Posterior vena cava (tissue), 2 donors: Measurements from ENCODE around the gene NFIX. TPM values are rescaled to one million over a fixed set of nuclear protein-coding genes. Genes with fewer than 3 reads are reported as not detected.
"Not testable (repeated sequence)": the region's sequence is repeated elsewhere in the genome, so short reads cannot be mapped to it uniquely, and the experiment has no call there.

Source experiments
- DNase-seq: peaks from one replicate; pipeline ENCODE4 v3.0.0-alpha.2; 2020; ENCODE audit warnings: low spot score
- intact Hi-C, 2 donors: fragments of 100-400 bp; cut with DNase I; formaldehyde crosslinking; loops; one replicate each; pipeline versions ENCODE4 v1.14.1 to v1.14.2; 2022 to 2023
- long read RNA-seq, 2 donors: library from polyadenylated mRNA; unstranded; transcript quantifications; one replicate each; pipeline ENCODE4 v2.0.0, GENCODE V29; 2020 to 2021
- total RNA-seq, 2 donors: library from RNA; stranded (reverse); fragmentation: NEBNext Ultra II Directional; extraction: Animal tissue kit (Norgen Biotek cat#: 25700); gene quantifications; one replicate each; pipeline ENCODE4 v1.2.1, GENCODE V29; 2021
- donor health status: DM: yes; HTN: yes; CAD: no.
- donor health status: DM: yes; HTN: yes; CAD: no.

NFIX gene
- total RNA-seq, result 100 to 1,000 TPM; 242 to 327 TPM
- long read RNA-seq, donor 1, partial matches to known transcripts, result 9 of 29 reads
- long read RNA-seq, donor 1, other reads (novel, unspliced or antisense), result 18 of 29 reads
- long read RNA-seq, donor 2, partial matches to known transcripts, result 3 of 18 reads
- long read RNA-seq, donor 2, other reads (novel, unspliced or antisense), result 14 of 18 reads

DNA sequence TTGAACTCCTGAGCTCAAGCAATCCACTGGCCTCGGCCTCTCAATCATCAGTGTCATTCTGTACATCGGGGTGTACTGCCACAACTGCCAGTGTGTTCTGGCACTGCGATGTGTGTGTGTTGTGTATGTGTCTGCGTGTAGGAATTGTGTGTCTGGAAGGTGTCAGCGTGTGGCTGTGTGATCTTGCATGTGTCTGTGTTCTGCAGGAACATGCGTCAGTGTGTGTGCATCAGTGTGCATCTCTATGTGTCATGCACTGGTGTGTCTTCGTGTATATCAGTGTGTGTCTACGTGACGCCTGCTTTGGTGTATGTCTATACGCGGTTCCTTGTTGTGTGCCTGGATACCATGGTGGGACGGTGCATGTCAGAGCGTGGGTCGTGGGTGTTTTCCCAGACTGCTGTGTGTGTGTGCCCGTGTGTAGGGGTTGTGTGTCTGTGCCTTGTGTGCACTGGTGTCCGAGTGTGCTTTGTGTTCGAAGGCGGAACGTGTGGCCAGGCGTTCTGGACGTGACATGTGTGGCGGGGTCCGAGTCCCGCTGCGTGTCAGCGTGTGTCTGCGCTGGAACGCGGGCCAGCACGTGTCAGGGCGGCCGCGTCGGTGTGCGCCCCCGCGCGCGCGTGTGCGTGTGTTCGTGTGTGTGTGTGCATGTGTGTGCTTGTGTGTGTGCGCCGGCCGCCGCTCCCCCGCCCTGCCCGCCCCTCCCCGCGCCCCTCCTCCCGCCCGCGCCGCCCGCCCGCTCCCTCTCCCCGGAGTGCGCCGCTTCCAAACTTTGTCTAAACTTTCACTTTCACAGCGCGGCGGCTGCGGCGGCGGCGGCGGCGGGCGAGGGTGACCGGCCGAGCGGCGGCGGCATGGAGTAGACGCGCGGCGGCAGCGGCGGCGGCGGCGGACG, at the start of gene NFIX:
TSS of gene NFIX (plus strand) at position 775 of the 895 bp plus-strand sequence. CDS start 363 bp downstream, outside the sequence.
- intact Hi-C loops, result loop anchor here in 1 of 2 donors (5.0 kb wide), 1 partner anchor 97 kb away; no protein-coding TSS in a partner anchor
- no peak for DNase-seq

DNA sequence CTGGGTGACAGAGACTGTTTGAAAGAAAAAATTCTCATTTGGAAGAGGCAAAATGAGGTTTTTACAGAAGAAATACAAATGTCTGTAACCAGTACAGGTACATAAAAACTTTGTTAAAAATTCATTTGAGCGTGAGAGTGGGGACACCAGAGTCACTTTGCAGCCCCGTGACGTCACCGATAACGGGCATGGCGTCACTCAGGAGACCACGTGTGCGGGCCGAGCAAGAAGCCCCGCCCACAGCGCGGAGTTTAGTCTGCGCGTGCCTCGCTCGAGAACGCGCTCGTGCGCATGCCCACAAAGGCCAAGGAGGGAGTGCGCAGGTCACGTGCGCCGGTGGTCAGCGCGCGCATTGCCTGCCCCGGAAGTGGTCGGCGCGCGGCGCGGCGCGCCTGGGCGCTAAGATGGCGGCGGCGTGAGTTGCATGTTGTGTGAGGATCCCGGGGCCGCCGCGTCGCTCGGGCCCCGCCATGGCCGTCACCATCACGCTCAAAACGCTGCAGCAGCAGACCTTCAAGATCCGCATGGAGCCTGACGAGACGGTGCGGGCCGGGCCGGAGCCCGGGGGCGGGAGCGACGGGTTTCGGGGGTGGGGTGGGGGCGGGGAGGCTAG, 49.7 kb upstream of the NFIX start, which contains the start of gene RAD23A:
TSS of gene RAD23A (plus strand) at position 384 of the 613 bp plus-strand sequence. CDS start at position 471, 87 bp downstream.
- DNase-seq, result peak; percentile 100
- intact Hi-C loops, result no loop called here

DNA sequence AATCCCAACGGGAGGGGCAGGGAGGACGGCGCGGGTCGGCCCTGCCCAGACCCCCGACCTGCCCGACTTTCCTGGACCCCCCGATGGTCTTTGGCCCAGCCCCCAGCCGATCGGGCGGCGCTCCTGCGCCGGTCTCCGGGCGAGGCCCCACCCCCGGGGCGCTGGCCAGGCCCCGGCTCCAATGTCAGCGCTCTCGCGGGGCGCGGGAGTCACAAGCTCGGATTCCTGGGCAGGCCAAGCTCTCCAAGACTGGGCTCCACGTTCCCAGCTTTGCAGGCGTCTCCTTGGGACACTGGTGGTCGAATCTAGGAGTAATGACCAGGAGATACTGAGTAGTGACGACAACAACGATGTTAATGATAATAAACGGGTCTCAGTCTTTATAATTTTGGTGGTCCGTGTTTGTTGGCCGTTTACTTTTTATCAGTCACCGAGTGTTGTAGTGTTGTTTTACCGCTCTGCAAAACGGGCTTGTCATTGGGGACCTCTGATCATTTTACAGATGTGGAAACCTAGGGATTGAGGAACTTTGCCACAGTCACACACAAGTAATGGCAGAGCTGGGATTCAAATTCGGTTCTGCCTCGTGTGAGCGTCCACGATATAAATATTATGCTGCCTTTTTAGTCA, 49.1 kb upstream of the NFIX start:
- intact Hi-C loops, result no loop called here
- peak; percentile 93 for DNase-seq

DNA sequence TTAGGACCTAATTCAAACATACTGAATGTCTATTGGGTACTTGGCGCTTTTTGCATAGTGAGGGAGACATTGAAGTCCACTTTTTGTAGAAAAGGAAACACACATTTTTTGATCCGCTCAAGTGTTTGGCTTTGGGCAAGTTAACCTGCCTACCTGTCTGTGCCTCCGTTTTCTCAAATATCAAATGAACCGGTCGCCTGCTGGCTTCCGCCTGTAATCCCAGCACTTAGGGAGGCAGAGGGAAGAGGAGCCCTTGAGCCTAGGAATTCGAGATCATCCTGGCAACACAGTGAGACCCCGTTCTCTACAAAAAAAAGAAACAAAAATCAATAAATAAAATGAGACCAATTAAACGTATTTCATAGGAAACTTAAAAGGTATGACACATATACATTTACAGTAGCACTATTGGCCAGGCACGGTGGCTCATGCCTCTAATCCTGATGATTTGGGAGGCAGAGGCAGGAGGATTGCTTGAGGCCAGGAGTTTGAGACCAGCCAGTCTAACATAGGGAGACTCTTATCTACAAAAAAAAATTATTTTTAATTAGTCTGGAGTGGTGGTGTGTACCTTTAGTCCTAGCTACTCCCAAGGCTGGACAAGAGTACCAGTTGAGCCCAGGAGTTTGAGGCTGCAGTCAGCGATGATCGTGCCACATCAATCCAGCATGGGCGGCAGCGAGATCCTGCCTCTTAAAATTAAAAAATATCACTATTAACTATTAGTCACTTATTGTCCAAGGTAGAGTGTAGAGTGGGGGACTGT, 48.4 kb upstream of the NFIX start:
- intact Hi-C loops, result no loop called here

DNA sequence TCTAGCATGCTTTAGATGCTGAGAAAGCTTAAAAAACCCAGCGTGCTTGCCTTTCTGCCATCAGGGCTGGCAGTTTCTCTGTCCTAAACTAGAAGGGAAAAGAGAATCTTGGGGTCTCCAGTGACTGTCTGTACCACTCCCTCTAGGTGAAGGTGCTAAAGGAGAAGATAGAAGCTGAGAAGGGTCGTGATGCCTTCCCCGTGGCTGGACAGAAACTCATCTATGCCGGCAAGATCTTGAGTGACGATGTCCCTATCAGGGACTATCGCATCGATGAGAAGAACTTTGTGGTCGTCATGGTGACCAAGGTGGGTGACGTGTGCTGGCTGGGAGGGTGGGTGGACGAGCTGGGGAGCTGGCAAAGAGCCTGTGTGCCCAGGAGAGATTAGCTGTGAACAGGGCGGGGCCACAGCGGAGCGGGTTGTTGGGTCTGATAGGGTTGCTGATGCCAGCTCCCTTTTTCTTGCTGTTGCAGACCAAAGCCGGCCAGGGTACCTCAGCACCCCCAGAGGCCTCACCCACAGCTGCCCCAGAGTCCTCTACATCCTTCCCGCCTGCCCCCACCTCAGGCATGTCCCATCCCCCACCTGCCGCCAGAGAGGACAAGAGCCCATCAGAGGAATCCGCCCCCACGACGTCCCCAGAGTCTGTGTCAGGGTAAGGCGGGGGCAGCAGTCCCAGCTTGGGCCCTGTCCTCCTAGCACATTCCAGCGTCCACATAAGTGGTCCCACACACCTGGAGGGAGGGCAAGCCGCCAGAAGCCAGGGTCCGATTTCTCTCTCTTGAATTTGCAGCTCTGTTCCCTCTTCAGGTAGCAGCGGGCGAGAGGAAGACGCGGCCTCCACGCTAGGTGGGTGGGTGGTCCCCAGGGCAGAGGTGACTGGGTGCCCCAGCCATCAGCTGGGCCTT, 47.3 kb upstream of the NFIX start:
- DNase-seq, result no peak
- intact Hi-C loops, result no loop called here

More for the DNA sequence above, 48.4 kb upstream of the NFIX start:
- no peak for DNase-seq

DNA sequence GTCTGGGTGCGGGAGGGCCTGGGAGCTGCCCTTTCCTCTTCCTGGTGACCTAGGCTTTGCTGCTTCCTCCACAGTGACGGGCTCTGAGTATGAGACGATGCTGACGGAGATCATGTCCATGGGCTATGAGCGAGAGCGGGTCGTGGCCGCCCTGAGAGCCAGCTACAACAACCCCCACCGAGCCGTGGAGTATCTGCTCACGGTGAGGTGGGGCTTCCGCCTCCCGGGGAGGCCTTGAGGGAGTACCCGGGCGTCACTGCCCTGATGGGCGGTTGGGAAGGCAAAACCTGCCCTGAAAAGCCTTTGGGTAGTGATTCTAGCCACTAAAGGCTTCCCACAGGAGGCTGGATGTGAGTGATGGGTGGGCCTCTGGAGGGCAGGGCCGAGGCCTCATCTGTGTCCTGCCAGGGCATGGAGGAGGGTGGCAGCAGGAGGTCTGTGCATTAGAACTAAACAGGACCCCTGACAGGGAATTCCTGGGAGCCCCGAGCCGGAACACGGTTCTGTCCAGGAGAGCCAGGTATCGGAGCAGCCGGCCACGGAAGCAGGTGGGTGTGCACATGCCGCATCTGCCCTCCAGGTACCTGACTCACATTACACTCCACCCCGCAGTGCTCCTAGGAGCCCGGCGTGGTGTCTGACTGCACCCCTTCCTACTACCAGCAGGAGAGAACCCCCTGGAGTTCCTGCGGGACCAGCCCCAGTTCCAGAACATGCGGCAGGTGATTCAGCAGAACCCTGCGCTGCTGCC, 46.5 kb upstream of the NFIX start:
- no peak for DNase-seq
- intact Hi-C loops, result no loop called here

DNA sequence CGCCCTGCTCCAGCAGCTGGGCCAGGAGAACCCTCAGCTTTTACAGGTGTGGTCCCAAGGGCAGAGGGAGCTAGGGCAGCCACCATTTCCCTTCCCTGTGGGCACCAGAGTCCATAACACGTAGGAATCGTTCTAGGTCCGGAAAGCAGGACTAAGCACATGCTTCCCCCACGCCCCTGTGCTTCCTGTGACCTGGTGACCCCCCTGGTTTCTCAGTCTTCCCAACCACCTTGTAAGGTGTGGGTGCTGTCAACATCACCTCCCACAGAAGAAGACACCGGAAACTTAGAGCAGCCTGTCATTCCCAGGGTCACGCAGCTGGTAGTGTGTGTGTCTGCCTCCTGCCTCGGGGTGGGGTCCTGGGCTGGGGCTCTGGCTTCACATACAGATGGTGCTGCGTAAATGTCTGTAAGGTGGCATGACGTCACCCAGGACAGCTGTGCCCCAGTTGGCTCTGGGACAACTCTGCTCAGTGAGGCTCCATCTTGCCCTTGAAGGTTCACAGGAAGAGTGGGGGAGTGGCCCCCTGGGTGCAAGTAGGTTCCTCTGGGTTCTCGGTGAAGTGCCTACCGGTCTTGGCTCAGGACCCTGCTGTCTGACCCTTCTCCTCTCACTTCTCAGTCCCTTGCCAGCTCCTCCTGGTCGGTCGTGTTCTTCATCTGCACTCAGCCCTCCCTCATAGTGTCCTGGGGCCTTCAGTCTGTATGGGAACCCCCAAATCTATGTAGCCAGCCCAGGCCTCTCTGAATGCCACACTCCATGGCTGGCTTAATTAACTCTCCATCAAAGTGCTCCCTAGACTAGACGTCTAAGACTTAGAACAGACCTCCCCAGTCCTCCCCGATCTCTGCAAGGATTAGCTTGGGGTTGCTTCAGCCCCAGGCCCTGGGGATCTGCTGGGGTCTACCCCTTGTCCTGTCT, 45.7 kb upstream of the NFIX start:
- DNase-seq, result no peak
- intact Hi-C loops, result loop anchor here in 1 of 2 donors (2.0 kb wide), 1 partner anchor 61 kb away; no protein-coding TSS in a partner anchor

DNA sequence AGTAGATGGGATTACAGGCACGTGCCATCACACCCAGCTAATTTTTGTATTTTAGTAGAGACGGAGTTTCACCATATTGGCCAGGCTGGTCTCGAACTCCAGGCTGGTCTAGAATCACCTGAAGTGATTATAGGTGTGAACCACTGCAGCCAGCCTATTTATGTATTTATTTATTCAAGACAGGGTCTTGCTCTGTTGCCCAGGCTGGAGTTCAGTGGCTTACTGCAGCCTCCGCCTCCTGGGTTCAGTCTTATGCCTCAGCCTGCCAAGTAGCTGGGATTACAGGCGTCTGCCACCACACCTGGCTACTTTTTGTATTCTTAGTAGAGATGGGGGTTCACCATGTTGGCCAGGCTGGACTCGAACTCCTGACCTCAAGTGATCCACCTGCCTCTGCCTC, 43.2 kb upstream of the NFIX start:
- not testable (repeated sequence) for DNase-seq

DNA sequence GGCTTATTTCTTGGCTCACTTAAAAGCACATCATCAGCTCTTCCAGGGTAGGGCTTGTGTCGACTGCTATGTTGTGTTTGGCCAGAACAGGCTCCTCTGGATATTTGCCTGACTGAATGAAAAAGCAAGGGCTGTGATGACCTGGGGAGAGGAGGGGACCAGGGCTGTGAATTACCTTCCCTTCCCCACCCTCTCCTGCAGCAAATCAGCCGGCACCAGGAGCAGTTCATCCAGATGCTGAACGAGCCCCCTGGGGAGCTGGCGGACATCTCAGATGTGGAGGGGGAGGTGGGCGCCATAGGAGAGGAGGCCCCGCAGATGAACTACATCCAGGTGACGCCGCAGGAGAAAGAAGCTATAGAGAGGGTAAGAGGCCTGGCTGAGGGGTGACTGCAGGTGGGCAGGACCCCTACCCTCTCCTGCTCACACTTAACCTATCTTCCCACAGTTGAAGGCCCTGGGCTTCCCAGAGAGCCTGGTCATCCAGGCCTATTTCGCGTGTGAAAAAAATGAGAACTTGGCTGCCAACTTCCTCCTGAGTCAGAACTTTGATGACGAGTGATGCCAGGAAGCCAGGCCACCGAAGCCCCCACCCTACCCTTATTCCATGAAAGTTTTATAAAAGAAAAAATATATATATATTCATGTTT, 42.7 kb upstream of the NFIX start:
- DNase-seq, result peak; percentile 81
- intact Hi-C loops, result no loop called here

More for the DNA sequence above, 43.2 kb upstream of the NFIX start:
- intact Hi-C loops, result not testable (repeated sequence)

DNA sequence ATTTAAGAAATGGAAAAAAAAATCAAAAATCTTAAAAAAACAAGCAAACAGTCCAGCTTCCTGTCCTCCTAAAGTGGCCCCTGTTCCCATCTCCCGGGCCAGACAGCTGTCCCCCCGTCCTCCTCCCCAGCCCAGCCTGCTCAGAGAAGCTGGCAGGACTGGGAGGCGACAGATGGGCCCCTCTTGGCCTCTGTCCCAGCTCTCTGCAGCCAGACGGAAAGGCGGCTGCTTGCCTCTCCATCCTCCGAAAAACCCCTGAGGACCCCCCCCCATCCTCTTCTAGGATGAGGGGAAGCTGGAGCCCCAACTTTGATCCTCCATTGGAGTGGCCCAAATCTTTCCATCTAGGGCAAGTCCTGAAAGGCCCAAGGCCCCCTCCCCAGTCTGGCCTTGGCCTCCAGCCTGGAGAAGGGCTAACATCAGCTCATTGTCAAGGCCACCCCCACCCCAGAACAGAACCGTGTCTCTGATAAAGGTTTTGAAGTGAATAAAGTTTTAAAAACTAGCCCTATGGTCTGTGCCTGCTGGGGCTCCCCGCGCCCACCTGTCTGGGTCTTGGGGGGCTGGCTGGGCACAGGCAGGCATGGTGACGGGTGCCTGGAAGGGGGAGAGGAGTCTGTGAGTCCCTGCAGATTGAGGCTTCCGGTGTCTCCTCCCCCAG, 42.0 kb upstream of the NFIX start:
- intact Hi-C loops, result no loop called here

DNA sequence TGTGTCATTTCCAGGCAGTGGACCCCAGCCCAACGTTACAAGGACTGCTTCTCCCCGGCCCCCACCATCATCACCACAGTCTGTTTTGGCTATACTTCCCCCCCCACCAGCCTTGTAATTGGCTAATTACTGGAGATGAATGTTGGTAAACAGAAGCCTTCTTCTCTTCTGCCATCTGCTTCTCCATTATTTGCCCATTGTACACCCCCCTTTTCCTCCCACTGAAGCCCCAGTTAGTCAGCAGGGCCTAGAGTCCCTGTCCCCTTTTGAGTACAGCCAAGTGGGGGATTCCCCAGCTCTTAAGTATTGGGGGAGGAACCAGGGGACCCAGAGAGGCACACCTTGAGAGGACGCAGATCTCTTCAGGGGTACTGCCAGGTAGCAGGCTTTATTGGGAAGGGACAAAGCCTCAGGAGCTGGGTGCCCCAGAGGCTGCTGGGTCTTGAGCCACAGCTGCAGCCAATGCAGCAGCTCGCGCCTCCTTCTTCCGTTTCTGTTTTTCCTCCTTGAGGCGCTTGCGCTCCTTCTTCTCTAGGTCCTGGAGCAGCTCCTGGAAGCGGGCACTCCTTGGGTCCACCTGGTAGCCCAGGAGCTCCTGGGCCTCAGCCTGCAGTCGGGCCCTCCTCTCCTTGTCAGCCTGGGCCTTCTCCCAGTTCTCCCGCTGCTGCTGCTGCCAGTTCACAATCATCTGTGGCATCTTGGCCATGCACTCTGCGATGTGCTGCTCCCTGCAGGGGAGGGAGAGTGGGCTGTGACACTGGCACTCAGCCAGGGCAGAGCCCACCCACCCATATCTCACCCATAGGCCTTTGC, 41.3 kb upstream of the NFIX start:
- DNase-seq, result peak; percentile 73
- intact Hi-C loops, result no loop called here

More for the DNA sequence above, 42.0 kb upstream of the NFIX start:
- DNase-seq, result peak; percentile 74

DNA sequence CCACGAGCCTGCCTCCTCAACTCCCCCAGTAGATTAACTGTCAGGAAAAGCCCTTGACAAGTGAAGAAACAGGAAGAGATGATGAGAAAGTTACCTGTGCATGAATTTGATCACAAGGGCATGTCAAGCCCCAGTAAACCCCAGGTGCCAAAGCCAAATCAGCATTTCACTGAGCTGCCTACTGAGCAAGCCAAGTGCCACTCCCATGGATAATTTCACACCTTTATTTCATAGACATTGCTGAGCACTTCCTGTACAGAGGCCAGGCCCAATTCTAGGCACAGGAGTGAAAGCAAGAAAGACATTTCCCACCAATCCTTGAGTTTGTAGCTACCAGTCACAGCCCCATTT, 40.7 kb upstream of the NFIX start:
- no peak for DNase-seq
- intact Hi-C loops, result no loop called here

DNA sequence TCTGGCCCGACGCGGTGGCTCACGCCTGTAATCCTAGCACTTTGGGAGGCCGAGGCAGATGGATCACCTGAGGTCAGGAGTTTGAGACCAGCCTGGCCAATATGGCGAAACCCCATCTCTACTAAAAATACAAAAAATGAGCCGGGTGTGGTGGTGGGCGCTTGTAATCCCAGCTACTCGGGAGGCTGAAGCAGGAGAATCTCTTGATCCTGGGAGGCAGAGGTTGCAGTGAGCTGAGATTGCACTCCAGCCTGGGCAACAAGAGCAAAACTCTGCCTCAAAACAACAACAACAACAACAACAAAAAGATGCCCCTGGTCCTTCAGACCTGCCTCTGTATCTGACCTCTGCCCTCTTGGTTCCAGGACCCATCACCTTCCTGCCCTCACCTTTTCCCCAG, 39.7 kb upstream of the NFIX start:
- intact Hi-C loops, result not testable (repeated sequence)

DNA sequence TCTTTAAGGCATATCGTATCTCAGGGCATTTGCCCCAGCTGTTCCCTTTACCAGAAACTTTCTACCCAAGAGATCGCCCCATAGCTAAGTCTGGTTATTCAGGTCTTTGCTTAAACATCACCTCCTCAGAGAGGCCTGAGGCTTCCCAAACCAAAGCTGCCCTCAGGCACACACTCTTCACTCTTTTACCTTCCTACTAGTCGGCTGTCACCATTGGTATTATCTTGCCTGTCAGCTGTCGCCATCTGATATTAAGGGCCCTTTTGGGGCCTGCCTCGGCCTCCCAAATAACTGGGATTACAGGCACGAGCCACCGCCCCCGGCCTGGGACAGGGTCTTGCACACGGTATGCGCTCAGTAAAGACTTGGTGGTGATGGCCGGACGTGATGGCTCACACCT, 39.3 kb upstream of the NFIX start:
- intact Hi-C loops, result no loop called here
- no peak for DNase-seq

More for the DNA sequence above, 39.7 kb upstream of the NFIX start:
- DNase-seq, result not testable (repeated sequence)
